HepG2 (cell line): ENCODE data around the gene CRYM. TPM values are rescaled to one million over a fixed set of nuclear protein-coding genes. Genes with fewer than 3 reads are reported as not detected.

ENCODE experiments used
- DR1 ChIP-seq: sonication (generic); formaldehyde crosslinking; IDR thresholded peaks from 2 replicates; pipeline ENCODE4 v1.8.0; 2021; ENCODE audit warnings: mild to moderate bottlenecking, missing genetic modification reagents, inconsistent platforms
- DRAP1 ChIP-seq: IDR thresholded peaks from 2 replicates; pipeline ENCODE4 v1.6.1; 2016; ENCODE audit warnings: missing genetic modification reagents, missing compliant biosample characterization
- EP300 ChIP-seq, 3 experiments: sonication (generic) in 1 of 3; formaldehyde crosslinking in 1 of 3; IDR thresholded peaks; 2 replicates each; pipeline versions ENCODE4 v1.5.1 to v1.6.1; 2011 to 2020; ENCODE audit warnings: low read depth in 2 of 3, low read length in 2 of 3, borderline replicate concordance in 1 of 3, improper control_type of control experiment in 1 of 3, mild to moderate bottlenecking in 1 of 3, missing genetic modification reagents in 1 of 3, moderate library complexity in 1 of 3
- FOSL1 ChIP-seq: sonication (generic); formaldehyde crosslinking; IDR thresholded peaks from 2 replicates; pipeline ENCODE4 v1.9.0; 2021; ENCODE audit warnings: missing genetic modification reagents, borderline replicate concordance
- HMG20A ChIP-seq: IDR thresholded peaks from 2 replicates; pipeline ENCODE4 v1.6.1; 2016; ENCODE audit warnings: borderline replicate concordance
- HOXA7 ChIP-seq: sonication (generic); formaldehyde crosslinking; IDR thresholded peaks from 2 replicates; pipeline ENCODE4 v1.8.1; 2022; ENCODE audit warnings: mild to moderate bottlenecking, missing genetic modification reagents, moderate library complexity
- MZF1 ChIP-seq: sonication (generic); formaldehyde crosslinking; IDR thresholded peaks from 2 replicates; pipeline ENCODE4 v1.8.1; 2023; ENCODE audit warnings: mild to moderate bottlenecking, missing genetic modification reagents, borderline replicate concordance
- PCBP2 ChIP-seq: fragments of 200-400 bp; formaldehyde crosslinking; optimal IDR thresholded peaks from 2 replicates; pipeline ENCODE3; 2018; ENCODE audit warnings: low read length, low read depth; ENCODE audit not compliant: poor library complexity, severe bottlenecking
- REXO4 ChIP-seq: sonication (generic); formaldehyde crosslinking; IDR thresholded peaks from 2 replicates; pipeline ENCODE4 v1.8.0; 2022; ENCODE audit warnings: missing genetic modification reagents, mild to moderate bottlenecking, borderline replicate concordance
- RFX5 ChIP-seq: IDR thresholded peaks from 2 replicates; pipeline ENCODE4 v1.6.1; 2011; ENCODE audit warnings: low read depth, low read length, improper control_type of control experiment
- STAT5B ChIP-seq: sonication (generic); formaldehyde crosslinking; IDR thresholded peaks from 2 replicates; pipeline ENCODE4 v1.4.0; 2020; ENCODE audit warnings: missing genetic modification reagents
- TSC22D2 ChIP-seq: sonication (generic); formaldehyde crosslinking; IDR thresholded peaks from 2 replicates; pipeline ENCODE4 v1.5.1; 2020; ENCODE audit warnings: missing genetic modification reagents, mild to moderate bottlenecking, borderline replicate concordance
- ZGPAT ChIP-seq: IDR thresholded peaks from 2 replicates; pipeline ENCODE4 v1.6.1; 2016; ENCODE audit warnings: mild to moderate bottlenecking
- ZNF205 ChIP-seq: IDR thresholded peaks from 2 replicates; pipeline ENCODE4 v1.6.1; 2018; ENCODE audit warnings: missing biosample characterization, missing genetic modification reagents
- ZNF776 ChIP-seq: sonication (generic); formaldehyde crosslinking; IDR thresholded peaks from 2 replicates; pipeline ENCODE4 v1.4.0; 2020; ENCODE audit warnings: mild to moderate bottlenecking, missing genetic modification reagents
- ZNF841 ChIP-seq: sonication (generic); formaldehyde crosslinking; IDR thresholded peaks from 2 replicates; pipeline ENCODE4 v1.8.1; 2023; ENCODE audit warnings: missing genetic modification reagents, borderline replicate concordance
- polyA plus RNA-seq, 8 experiments: library from polyadenylated mRNA; depleted of rRNA in 3 of 8; stranded (reverse) in 7 of 8; unstranded in 1 of 8; fragments of >200 nt; fragmentation: Illumina TruSeq in 4 of 8; extraction: Trizol in 4 of 8; gene quantifications; 2 replicates each; pipeline versions ENCODE4 v1.2.1 to v1.2.3, GENCODE V29; 2011 to 2016; ENCODE audit warnings: low read depth in 4 of 8, missing spikeins in 1 of 8, mixed read lengths in 1 of 8; ENCODE audit not compliant: insufficient read depth in 1 of 8
- total RNA-seq, 5 experiments: library from RNA; depleted of rRNA; stranded (reverse); fragments of >200 nt; fragmentation: Illumina TruSeq; extraction: Trizol; gene quantifications; 2 replicates each; pipeline ENCODE4 v1.2.3, GENCODE V29; 2016; ENCODE audit warnings: low read depth in 1 of 5
- TF ChIP-seq, protein P1 (sequence below): sonication (generic); formaldehyde crosslinking; IDR thresholded peaks from 2 replicates; pipeline ENCODE4 v1.4.0; 2020; ENCODE audit warnings: missing genetic modification reagents
- TF ChIP-seq, protein P2 (sequence below): sonication (generic); formaldehyde crosslinking; IDR thresholded peaks from 2 replicates; pipeline ENCODE4 v1.4.0; 2020; ENCODE audit warnings: missing genetic modification reagents
- TF ChIP-seq, protein P3 (sequence below): IDR thresholded peaks from 2 replicates; pipeline ENCODE4 v1.6.1; 2016
- TF ChIP-seq, protein P4 (sequence below): sonication (generic); formaldehyde crosslinking; IDR thresholded peaks from 2 replicates; pipeline ENCODE4 v1.4.0; 2020; ENCODE audit warnings: missing genetic modification reagents

The CRYM gene
- total and polyA plus RNA-seq, 2 of the 13 experiments (the other 11 are each of a cell fraction or from before 2014, with no cell fraction given): 1.9 to 2.2 TPM

DNA sequence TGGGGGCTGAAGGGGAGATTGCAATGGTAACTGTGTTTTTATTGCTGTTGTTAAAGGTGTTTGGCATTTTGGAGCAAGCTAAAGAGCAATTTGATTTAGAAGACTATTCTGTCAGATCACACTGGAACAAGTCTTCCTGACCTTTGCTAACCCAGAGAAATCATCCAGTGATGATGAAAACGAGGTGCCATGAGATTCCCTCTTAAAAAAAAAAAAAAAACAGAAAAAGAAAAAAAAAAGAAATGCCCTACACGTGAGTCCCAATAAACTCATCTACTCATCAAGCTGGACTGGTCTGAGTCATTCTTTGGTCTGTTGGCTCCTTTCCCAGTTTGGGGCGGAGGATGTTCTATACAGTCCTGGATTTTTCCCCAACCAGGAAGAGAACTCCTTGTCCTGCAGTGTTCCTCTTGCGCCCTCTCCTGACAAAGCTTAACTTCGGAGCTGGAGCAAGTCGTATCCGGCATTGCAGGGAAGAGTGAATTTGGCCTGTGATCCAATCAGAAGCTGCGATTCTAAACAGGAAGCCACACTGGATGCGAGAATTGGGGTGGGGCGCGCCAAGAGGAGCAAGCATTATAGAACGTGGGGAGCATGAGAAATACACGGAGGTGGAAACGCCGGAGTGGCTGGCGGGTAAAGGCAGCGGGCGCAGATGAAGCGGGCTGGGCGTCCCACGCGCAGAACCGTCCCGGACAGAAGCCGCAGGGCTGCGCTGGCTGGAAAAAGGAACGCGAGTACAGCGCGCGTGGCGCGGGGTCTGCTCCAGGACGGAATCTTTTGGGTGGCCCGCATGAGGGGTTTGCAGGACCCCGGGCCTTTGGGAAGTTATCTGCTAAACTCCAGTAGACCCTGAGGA, 22.4 kb upstream of the CRYM start (continued):
- TF ChIP-seq, protein P1, sequence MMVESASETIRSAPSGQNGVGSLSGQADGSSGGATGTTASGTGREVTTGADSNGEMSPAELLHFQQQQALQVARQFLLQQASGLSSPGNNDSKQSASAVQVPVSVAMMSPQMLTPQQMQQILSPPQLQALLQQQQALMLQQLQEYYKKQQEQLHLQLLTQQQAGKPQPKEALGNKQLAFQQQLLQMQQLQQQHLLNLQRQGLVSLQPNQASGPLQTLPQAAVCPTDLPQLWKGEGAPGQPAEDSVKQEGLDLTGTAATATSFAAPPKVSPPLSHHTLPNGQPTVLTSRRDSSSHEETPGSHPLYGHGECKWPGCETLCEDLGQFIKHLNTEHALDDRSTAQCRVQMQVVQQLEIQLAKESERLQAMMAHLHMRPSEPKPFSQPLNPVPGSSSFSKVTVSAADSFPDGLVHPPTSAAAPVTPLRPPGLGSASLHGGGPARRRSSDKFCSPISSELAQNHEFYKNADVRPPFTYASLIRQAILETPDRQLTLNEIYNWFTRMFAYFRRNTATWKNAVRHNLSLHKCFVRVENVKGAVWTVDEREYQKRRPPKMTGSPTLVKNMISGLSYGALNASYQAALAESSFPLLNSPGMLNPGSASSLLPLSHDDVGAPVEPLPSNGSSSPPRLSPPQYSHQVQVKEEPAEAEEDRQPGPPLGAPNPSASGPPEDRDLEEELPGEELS (CRISPR knock-in tag): peak; percentile 75
- peak; percentile 84; the same call in 1 of the 2 replicates for TF ChIP-seq TSC22D2
- TF ChIP-seq REXO4 (CRISPR knock-in tag): peak; percentile 74; the same call in 1 of the 2 replicates
- TF ChIP-seq, protein P2, sequence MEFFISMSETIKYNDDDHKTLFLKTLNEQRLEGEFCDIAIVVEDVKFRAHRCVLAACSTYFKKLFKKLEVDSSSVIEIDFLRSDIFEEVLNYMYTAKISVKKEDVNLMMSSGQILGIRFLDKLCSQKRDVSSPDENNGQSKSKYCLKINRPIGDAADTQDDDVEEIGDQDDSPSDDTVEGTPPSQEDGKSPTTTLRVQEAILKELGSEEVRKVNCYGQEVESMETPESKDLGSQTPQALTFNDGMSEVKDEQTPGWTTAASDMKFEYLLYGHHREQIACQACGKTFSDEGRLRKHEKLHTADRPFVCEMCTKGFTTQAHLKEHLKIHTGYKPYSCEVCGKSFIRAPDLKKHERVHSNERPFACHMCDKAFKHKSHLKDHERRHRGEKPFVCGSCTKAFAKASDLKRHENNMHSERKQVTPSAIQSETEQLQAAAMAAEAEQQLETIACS (CRISPR knock-in tag): 0 out of 2 replicates have a peak, but pooled peaks have one; percentile 36
- TF ChIP-seq, protein P3, sequence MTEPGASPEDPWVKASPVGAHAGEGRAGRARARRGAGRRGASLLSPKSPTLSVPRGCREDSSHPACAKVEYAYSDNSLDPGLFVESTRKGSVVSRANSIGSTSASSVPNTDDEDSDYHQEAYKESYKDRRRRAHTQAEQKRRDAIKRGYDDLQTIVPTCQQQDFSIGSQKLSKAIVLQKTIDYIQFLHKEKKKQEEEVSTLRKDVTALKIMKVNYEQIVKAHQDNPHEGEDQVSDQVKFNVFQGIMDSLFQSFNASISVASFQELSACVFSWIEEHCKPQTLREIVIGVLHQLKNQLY (CRISPR knock-in tag): peak; percentile 80
- TF ChIP-seq DRAP1 (CRISPR knock-in tag): peak; percentile 81; the same call in 1 of the 2 replicates
- no peak for TF ChIP-seq PCBP2
- TF ChIP-seq STAT5B (CRISPR knock-in tag): no peak
- TF ChIP-seq RFX5: peak; percentile 74
- no peak for TF ChIP-seq MZF1
- peak; percentile 43; the same call in 1 of the 2 replicates for TF ChIP-seq FOSL1 (CRISPR knock-in tag)
- TF ChIP-seq ZGPAT (CRISPR knock-in tag): peak; percentile 93
- TF ChIP-seq, protein P4, sequence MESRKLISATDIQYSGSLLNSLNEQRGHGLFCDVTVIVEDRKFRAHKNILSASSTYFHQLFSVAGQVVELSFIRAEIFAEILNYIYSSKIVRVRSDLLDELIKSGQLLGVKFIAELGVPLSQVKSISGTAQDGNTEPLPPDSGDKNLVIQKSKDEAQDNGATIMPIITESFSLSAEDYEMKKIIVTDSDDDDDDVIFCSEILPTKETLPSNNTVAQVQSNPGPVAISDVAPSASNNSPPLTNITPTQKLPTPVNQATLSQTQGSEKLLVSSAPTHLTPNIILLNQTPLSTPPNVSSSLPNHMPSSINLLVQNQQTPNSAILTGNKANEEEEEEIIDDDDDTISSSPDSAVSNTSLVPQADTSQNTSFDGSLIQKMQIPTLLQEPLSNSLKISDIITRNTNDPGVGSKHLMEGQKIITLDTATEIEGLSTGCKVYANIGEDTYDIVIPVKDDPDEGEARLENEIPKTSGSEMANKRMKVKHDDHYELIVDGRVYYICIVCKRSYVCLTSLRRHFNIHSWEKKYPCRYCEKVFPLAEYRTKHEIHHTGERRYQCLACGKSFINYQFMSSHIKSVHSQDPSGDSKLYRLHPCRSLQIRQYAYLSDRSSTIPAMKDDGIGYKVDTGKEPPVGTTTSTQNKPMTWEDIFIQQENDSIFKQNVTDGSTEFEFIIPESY (CRISPR knock-in tag): peak; percentile 80
- TF ChIP-seq HMG20A (CRISPR knock-in tag): peak; percentile 67; the same call in 1 of the 2 replicates
- TF ChIP-seq ZNF841 (CRISPR knock-in tag): no peak
- peak; percentile 40; the same call in 1 of the 2 replicates for TF ChIP-seq DR1
- no peak for TF ChIP-seq HOXA7
- TF ChIP-seq EP300 (IDR thresholded peaks at IDR 0.05; ENCODE audit: low read depth in 2 of 2, low read length in 2 of 2): peak in 1 of 2 experiments; percentile 77; a peak in 2 of 4 replicates
- no peak; the same call in none of the 2 replicates for TF ChIP-seq EP300 (CRISPR knock-in tag; IDR thresholded peaks at IDR 0.05; ENCODE audit: borderline replicate concordance)
- TF ChIP-seq ZNF205 (CRISPR knock-in tag): peak; percentile 89; the same call in 1 of the 2 replicates
- no peak for TF ChIP-seq ZNF776
